Subcutaneous adipose tissue (tissue), 4 donors: ENCODE results near the gene CELF4. TPM values are rescaled to one million over a fixed set of nuclear protein-coding genes. Genes with fewer than 3 reads are reported as not detected.

Experiments
- total RNA-seq, 4 donors: library from RNA; depleted of rRNA; stranded (reverse); fragments of >200 nt; gene quantifications; one replicate each; pipeline ENCODE4 v1.1.0, GENCODE V29; 2016
- TF ChIP-seq, protein P1 (sequence below): fragments of 450-650 bp; IDR thresholded peaks from one replicate; pipeline ENCODE4 v1.5.1; 2016; ENCODE audit warnings: low read depth, mild to moderate bottlenecking, control low read depth, antibody characterized with exemption, moderate library complexity

The CELF4 gene
- total RNA-seq, 4 donors from 2014 or later = not detected

DNA sequence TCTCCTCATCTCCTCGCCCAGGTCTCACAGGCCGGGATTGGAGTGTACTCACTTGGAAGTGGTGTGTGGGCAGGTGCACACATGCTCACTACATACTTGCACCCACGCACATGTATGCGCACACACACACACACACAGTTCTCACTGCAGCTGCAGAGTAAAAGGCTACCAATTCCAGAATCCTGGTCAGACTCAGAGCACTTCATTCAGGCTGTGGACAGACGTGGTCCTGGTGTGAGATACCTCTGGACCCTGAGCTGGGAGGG, 19.4 kb downstream of the CELF4 start:
- TF ChIP-seq, protein P1, sequence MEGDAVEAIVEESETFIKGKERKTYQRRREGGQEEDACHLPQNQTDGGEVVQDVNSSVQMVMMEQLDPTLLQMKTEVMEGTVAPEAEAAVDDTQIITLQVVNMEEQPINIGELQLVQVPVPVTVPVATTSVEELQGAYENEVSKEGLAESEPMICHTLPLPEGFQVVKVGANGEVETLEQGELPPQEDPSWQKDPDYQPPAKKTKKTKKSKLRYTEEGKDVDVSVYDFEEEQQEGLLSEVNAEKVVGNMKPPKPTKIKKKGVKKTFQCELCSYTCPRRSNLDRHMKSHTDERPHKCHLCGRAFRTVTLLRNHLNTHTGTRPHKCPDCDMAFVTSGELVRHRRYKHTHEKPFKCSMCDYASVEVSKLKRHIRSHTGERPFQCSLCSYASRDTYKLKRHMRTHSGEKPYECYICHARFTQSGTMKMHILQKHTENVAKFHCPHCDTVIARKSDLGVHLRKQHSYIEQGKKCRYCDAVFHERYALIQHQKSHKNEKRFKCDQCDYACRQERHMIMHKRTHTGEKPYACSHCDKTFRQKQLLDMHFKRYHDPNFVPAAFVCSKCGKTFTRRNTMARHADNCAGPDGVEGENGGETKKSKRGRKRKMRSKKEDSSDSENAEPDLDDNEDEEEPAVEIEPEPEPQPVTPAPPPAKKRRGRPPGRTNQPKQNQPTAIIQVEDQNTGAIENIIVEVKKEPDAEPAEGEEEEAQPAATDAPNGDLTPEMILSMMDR = no peak

DNA sequence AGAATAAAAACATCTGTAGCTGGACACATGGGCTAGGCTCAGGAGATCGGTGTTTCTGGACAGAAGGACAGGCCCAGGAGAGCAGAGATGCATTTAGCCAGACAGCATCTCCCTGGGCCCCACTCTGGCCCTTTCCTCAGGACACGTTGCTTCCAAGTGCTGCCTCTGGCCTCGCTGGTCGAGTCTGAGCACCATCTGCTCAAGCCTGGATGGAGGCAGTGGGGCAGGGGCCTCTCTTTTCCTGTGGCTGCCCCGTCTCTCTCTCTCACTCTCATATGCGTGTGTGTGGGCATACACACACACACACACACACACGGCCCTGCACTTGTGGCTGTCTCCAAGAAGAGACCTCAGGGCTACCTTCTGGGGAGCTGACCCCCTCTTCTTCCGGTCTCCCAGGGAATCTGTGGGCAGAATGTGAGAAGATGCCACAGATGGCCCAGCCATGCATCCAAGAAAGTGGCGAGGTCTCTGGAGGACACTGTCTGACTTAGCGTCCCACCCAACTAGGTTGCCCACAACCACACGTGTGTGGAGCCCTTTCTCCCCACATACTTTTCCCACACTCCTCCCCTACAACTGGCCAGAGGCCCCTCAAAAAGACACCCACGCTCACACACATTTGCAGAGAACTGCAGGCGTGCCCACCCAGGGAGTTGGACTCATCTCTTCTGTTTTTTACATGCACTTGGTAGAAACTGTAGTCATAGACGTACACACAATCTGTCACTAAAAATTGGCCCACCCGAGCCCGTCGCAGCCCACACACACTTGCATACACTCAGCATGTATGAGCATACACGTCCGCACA, 19.9 kb downstream of the CELF4 start:
- TF ChIP-seq, protein P1 = no peak

DNA sequence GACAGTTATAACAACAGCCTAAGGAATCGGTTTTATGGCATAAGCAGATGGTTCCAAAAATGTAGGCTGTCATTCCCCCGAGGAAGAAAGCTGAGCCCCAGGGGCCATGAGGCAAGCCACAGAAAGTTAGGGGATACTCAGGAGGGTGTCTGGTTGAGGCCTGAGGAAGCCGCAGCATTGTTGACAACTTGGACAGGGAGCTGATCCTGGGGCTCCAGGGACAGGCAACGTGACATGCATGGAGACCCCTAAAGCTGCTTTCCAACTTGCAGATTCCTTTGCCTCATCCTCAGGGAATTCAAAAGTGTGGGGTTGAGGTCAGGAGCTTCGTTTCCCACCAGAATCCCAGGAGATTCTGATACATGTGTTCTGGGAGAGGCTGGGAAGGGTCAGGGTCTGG, 20.9 kb downstream of the CELF4 start:
- TF ChIP-seq, protein P1 = no peak

DNA sequence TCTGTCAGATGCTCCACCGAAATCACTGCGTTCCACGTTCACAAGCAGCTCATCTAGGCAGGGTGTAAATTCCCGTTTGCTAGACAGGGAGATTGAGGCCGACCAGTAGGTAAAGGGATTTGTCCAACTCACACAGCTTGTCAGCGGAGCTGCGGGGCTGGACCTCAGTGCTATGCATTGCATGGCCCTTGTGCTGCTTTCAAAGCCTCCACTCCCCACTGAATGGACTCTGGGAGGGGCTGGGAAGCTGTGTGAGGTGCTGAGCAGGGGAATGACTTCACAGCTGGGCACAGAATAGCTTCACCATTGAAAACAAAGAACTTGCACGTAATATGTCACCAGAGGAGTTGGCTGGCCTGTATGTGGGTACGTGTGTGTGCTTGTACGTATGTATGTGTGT, 21.4 kb downstream of the CELF4 start:
- TF ChIP-seq, protein P1 = no peak

DNA sequence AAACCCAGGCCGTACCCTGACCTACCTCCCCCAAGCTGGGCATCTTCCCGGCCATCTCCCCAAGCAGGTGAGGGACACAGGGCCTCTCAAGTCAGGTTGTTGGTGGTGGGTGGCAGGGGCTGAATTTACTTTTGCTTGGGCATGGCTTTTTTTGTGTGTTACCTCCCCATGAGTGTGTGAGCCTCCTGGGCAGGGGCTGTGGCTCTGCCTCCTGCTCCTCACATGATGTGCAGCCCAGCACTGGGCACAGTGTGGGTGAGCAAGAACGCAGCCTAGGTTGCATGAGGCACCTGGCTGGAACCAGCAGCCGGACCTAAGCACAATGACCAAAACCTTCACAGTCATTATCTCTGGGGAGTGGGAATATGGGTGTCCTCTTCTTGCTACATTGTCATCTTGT, 22.3 kb downstream of the CELF4 start:
- TF ChIP-seq, protein P1 = no peak

DNA sequence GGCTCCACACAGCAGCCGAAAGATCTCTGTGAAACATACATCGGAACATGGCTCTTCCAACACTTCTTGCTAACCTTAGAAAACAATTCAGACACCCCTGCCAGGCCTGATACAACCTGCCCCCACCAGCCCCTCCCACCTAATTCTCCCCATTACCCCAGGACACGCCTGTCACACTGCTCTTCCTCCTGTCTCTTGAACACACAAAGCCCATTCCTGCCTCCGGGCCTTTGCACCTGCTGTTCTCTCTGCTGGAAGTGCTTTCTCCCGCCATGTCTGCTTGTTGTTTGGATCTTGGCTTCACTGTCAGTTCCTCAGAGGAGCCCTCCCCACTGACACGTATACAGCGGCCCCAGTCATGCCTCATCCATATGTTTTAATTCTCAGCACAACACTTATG, 24.1 kb downstream of the CELF4 start:
- TF ChIP-seq, protein P1 = no peak

DNA sequence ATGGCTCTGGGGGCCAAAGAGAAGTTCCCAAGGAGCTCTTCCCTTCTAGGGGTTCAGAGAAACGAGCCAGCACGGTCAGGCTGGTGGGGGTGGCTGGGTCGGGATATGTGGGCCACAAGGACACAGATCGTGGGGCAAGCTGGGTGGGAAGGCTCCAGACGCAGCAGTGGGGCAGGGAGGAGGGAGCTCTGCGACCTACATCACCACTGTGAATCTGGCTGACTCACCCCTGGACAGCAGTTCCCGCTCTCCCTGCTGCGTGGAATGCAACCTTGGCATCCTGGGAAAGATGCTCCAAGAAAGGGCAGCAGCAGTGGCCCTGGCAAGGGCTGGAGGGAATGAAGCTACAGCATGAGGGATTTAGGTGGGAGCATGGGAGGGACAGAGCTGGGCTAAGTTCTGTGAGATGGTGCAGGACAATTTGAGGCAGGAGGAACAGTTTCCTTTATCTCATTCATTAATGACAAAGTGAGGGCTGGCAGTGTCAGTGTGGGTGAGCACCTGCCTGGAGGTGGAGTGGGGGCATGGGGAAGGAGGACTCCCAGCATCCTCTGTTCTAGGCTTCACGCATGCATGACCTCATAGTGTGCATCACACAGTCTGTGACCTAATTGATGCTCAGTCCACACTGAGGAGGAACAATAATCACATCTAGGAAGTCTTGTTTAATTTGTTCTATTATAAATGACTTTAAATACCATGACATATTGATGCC, 25.0 kb downstream of the CELF4 start:
- TF ChIP-seq, protein P1 = no peak
